GM12872 (cell line): Measurements from ENCODE around the gene SS18.

Experiments used
- CTCF ChIP-seq: IDR thresholded peaks from 3 replicates; pipeline ENCODE4 v1.5.1; 2011; ENCODE audit warnings: low read depth, mild to moderate bottlenecking, low read length, moderate library complexity; ENCODE audit not compliant: insufficient read depth

Gene SS18

DNA sequence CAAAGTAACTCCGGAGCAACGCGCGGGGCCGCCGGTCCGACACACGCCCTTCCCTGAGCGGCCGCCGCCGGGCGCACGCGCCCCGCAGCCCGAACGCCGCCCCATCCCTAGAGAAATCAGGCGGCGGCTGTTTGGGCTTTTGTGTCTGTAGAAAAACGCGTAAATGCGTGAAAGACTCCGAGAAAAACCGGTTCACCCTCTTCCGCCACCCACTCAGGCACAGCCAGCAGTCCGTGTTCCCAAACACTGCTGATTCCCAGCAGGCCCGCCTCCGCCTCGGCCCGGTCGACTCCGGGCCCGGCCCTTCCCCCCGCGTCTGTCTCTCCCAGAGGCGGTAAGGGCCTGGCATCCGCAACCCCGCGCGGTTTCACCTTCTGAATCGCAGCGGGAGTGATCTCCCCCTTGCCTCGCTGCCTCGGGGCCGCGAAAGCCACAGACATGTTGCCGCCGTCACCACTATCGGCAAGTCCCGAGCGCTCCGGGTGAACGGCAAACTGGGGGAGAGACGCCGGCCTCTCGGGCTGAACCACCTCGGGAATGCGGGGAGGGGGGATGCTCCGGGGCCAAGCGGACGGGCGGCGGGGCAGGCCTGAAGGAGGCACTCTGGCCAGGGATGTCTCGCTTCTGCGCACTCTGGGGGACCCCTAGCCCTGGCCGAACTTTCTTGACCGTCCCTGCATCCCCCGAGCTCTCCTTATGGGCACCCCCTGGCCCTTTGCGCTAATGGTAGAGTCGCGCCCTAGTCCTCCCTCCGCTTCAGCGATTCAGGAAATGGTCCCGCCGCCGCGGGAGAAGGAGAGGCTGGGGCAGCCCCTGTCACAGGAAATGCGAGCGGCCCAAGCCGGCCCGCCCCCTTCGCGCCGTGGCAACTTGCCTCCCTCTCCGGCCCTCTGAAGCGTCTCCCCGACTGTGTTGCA, at the start of gene SS18:
Gene SS18, minus strand, starts transcription at position 484 of the 917 bp plus-strand sequence. Its CDS starts 44 bp downstream, at position 440.
- TF ChIP-seq CTCF, result no peak

- no peak for TF ChIP-seq CTCF
Observed at GRCh38 chr18:26135548-26135947, 45.1 kb upstream of the SS18 start.

- no peak for TF ChIP-seq CTCF
Observed at GRCh38 chr18:26134107-26134506, 43.7 kb upstream of the SS18 start.

DNA sequence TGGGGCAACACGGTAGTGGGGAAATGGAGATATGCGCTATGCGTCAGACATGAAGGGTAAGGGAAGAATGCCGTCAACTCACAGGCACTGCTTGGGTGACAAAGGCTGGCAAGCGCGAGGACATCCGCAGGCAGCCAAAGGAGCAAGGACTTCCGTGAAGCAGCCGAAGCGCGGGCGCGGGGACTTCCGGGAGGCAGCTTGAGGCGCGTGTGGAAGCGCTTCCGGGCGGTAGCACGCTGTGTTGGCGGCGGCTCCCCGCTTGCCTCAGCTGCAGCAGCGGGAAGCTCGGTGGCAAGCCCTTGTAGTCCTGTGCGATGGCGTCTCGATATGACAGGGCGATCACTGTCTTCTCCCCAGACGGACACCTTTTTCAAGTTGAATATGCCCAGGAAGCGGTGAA, 43.2 kb upstream of the SS18 start, which contains the start of gene PSMA8:
Gene PSMA8, plus strand, starts transcription at position 218 of the 400 bp plus-strand sequence. Its CDS starts 97 bp downstream, at position 315.
- TF ChIP-seq CTCF, result no peak

GRCh38 chr18:26127786-26128185, 37.4 kb upstream of the SS18 start:
- TF ChIP-seq CTCF, result no peak

DNA sequence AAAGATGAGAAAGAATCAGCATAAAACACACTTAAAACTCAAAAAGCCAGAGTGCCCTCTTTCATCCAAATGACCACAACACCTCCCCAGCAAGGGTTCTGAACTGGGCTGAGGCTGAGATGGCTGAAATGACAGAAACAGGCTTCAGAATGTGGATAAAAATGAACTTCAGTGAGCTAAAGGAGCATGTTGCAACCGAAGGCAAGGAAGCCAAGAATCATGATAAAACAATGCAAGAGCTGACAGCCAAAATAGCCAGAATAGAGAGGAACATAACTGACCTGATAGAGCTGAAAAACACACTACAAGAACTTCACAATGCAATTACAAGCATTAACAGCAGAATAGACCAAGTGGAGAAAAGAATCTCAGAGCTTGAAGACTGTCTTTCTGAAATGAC, 31.1 kb upstream of the SS18 start:
- TF ChIP-seq CTCF, result no peak

DNA sequence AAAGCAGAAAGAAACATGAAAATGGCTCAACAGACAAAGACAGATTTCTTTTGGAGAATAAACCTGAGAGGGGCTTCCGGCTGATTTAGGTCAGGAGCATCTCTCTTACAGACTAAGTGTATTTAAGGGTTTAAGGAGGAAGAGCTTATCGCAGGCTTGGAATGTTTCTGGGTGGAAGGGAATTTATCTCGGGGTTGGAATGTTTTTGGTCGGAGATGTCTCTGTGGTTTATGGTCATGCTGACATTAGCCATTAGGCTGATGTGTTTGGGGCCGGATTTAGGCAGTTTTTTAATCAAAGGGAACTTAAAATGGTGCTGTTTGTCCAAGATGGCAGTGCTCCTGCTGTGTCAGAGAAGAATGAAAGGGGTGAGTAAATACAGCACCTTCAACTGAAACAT, 28.8 kb upstream of the SS18 start:
- TF ChIP-seq CTCF, result no peak
